ENCODE measurements around the gene CFAP410.
"Not testable (repeated sequence)": the region's sequence is repeated elsewhere in the genome, so short reads cannot be mapped to it uniquely, and the experiment has no call there.

CFAP410 gene

GRCh38 chr21:44368711-44369446, 29.7 kb upstream of the CFAP410 start:
- peak overlapping the region; percentile 37 for H3K4me3 ChIP-seq (ENCODE audit: low read depth, low read length)
- no peaks in the 10 kb centered on the region; the same call in 1 of the 2 replicates for H3K4me1 ChIP-seq (ENCODE audit: control insufficient read depth, insufficient read depth, low read length)

DNA sequence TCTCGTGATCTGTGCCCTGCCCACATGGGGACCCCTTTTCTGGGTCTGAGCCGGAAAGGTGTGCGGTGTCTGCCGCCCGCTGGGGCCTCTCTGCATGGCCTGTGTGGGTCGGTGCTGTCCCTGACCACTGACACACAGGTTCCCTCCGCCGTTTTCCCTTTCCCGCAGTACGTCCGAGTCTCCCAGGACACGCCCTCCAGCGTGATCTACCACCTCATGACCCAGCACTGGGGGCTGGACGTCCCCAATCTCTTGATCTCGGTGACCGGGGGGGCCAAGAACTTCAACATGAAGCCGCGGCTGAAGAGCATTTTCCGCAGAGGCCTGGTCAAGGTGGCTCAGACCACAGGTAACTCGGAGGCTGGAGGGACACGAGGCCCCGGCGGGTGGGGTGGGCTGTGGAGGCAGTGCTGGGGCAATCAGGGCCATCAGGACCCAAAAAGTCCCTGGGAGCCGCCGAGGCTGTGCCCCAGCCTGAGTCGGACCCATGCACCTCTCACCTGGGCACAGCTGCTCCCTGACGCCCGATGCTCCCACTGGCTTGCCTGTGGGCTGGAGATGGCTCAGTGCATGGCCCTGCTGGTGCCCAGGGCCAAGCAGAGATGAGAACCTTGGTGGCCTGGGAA, 27.5 kb upstream of the CFAP410 start:
- Histone ChIP-seq H3K9ac (ENCODE audit: low read length) (no peak overlapping the region), H3K9me3 (ENCODE audit: control insufficient read depth, insufficient read depth, low read depth, low read length) (peaks cover 5% of the 10 kb centered on the region; the same call in 1 of the 2 replicates), H3K27me3 (ENCODE audit: control insufficient read depth, insufficient read depth, low read length) (peaks cover 30% of the 10 kb centered on the region), H3K4me1 (ENCODE audit: control insufficient read depth, insufficient read depth, low read length) (no peaks in the 10 kb centered on the region; the same call in 1 of the 2 replicates), H3K36me3 (ENCODE audit: control insufficient read depth, insufficient read depth, low read length) (no peaks in the 10 kb centered on the region), H3K4me3 (ENCODE audit: low read depth, low read length) (no peak overlapping the region), H3K27ac (ENCODE audit: low read depth, low read length) (no peak overlapping the region)

More at GRCh38 chr21:44368711-44369446, 29.7 kb upstream of the CFAP410 start:
- Histone ChIP-seq H3K9me3 (ENCODE audit: control insufficient read depth, insufficient read depth, low read depth, low read length) (0 out of 2 replicates have a peak, but pooled peaks cover 4% of the 10 kb centered on the region), H3K36me3 (ENCODE audit: control insufficient read depth, insufficient read depth, low read length) (no peaks in the 10 kb centered on the region), H3K27ac (ENCODE audit: low read depth, low read length) (no peak overlapping the region), H3K27me3 (ENCODE audit: control insufficient read depth, insufficient read depth, low read length) (peaks cover 30% of the 10 kb centered on the region), H3K9ac (ENCODE audit: low read length) (no peak overlapping the region)

- no peak overlapping the region for H3K9ac ChIP-seq (ENCODE audit: low read length)
- peaks cover 27% of the 10 kb centered on the region for H3K27me3 ChIP-seq (ENCODE audit: control insufficient read depth, insufficient read depth, low read length)
- H3K27ac ChIP-seq (ENCODE audit: low read depth, low read length), result no peak overlapping the region
- H3K36me3 ChIP-seq (ENCODE audit: control insufficient read depth, insufficient read depth, low read length), result no peaks in the 10 kb centered on the region
- H3K4me1 ChIP-seq (ENCODE audit: control insufficient read depth, insufficient read depth, low read length), result no peaks in the 10 kb centered on the region; the same call in 1 of the 2 replicates
- H3K4me3 ChIP-seq (ENCODE audit: low read depth, low read length), result no peak overlapping the region
- H3K9me3 ChIP-seq (ENCODE audit: control insufficient read depth, insufficient read depth, low read depth, low read length), result peaks cover 4% of the 10 kb centered on the region; the same call in 1 of the 2 replicates
Measured at GRCh38 chr21:44365967-44366585, 26.9 kb upstream of the CFAP410 start.

- H3K9ac ChIP-seq (ENCODE audit: low read length), result no peak overlapping the region
- H3K9me3 ChIP-seq (ENCODE audit: control insufficient read depth, insufficient read depth, low read depth, low read length), result peaks cover 2% of the 10 kb centered on the region; the same call in 1 of the 2 replicates
- no peak overlapping the region for H3K4me3 ChIP-seq (ENCODE audit: low read depth, low read length)
- H3K36me3 ChIP-seq (ENCODE audit: control insufficient read depth, insufficient read depth, low read length), result no peaks in the 10 kb centered on the region
- no peak overlapping the region for H3K27ac ChIP-seq (ENCODE audit: low read depth, low read length)
- peaks cover 20% of the 10 kb centered on the region for H3K27me3 ChIP-seq (ENCODE audit: control insufficient read depth, insufficient read depth, low read length)
- H3K4me1 ChIP-seq (ENCODE audit: control insufficient read depth, insufficient read depth, low read length), result no peaks in the 10 kb centered on the region; the same call in 1 of the 2 replicates
Measured at GRCh38 chr21:44365251-44365966, 26.2 kb upstream of the CFAP410 start.

DNA sequence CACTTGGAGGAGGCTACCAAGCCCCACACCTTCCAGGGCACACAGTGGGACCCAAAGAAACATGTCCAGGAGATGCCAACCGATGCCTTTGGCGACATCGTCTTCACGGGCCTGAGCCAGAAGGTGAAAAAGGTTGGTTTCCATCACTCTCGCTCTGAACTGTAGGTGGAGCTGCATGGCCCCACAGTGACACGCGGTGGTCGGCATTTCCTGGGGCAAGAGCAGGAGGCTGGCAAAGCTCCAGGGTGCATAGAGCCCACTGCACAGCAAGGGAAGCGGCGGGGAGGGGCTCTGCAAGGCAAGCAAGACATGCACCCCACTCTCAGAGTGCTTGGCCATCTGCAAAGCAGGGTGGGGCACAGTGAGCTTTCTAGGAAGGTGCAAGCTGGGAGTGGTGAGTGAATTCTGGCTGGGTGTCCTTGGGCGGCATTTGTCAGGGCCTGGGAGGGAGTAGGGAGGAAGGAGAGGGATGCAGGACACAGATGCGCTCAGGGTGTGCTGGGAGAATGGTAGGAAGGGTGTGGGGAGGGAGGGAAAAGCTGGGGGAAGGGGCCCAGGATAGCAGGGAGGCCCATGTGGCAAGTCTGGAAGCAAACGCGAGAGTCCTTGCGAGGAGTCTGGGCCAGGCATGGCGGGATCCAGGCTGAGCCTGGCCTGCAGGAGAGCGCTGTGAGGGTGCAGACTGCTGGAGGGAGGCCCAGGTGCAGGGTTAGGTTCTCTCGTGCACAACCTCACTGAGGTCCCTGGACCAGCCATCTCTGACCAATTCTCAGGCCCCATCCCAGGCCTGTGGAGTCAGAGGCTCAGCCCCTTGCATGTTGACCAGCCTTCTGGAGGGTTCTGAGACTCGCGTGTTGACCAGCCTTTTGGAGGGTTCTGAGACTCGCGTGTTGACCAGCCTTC, 25.2 kb upstream of the CFAP410 start:
- Histone ChIP-seq H3K36me3 (ENCODE audit: control insufficient read depth, insufficient read depth, low read length) (no peaks in the 10 kb centered on the region), H3K27ac (ENCODE audit: low read depth, low read length) (no peak overlapping the region), H3K4me1 (ENCODE audit: control insufficient read depth, insufficient read depth, low read length) (no peaks in the 10 kb centered on the region), H3K9ac (ENCODE audit: low read length) (no peak overlapping the region), H3K27me3 (ENCODE audit: control insufficient read depth, insufficient read depth, low read length) (peaks cover 14% of the 10 kb centered on the region), H3K4me3 (ENCODE audit: low read depth, low read length) (no peak overlapping the region), H3K9me3 (ENCODE audit: control insufficient read depth, insufficient read depth, low read depth, low read length) (peaks cover 2% of the 10 kb centered on the region; the same call in 1 of the 2 replicates)

DNA sequence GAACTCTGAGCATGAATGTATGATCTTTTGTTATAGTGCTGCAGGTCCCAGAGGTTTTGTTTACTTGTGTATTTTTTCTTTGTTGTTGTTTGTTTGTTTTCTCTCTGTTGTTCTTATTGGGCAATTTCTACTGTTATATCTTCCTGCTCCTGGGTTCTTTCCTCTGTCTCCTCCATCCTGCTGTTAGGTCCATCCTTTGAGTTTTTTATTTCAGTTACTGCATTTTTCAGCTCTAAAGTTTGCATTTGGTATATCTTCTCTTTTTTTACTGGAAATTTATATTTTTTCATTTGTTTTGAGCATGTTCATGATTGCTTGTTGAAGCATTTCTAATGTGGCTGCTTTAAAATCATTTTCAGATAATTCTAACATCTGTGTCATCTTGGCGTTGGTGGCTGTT, 24.1 kb upstream of the CFAP410 start:
- Histone ChIP-seq H3K27me3 (ENCODE audit: control insufficient read depth, insufficient read depth, low read length) (peaks cover 5% of the 10 kb centered on the region; the same call in 1 of the 2 replicates), H3K9me3 (ENCODE audit: control insufficient read depth, insufficient read depth, low read depth, low read length) (peaks cover 2% of the 10 kb centered on the region; the same call in 1 of the 2 replicates), H3K36me3 (ENCODE audit: control insufficient read depth, insufficient read depth, low read length) (no peaks in the 10 kb centered on the region), H3K27ac (ENCODE audit: low read depth, low read length) (no peak overlapping the region), H3K9ac (ENCODE audit: low read length) (no peak overlapping the region), H3K4me1 (ENCODE audit: control insufficient read depth, insufficient read depth, low read length) (no peaks in the 10 kb centered on the region), H3K4me3 (ENCODE audit: low read depth, low read length) (no peak overlapping the region)

DNA sequence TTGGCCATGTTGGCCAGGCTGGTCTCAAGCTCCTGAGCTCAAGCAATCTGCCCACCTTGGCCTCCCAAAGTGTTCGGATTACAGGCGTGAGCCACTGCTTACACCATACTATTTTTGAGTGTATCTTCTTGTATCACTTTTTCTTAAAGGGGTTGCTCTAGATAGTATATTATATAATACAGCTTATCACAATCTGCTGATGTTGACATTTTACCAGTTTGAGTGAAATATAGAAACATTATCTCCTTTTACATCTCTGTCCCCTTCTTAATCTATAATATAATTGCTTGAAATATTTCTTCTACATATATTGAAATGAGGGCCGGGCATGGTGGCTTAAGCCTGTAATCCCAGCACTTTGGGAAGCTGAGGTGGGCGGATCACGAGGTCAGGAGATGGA, 22.7 kb upstream of the CFAP410 start:
- not testable (repeated sequence) for H3K36me3 ChIP-seq (ENCODE audit: control insufficient read depth, insufficient read depth, low read length); H3K27ac ChIP-seq (ENCODE audit: low read depth, low read length)

GRCh38 chr21:44360159-44360558, 21.0 kb upstream of the CFAP410 start:
- Histone ChIP-seq H3K9me3 (ENCODE audit: control insufficient read depth, insufficient read depth, low read depth, low read length) (peaks cover 2% of the 10 kb centered on the region; the same call in 1 of the 2 replicates), H3K4me1 (ENCODE audit: control insufficient read depth, insufficient read depth, low read length) (no peaks in the 10 kb centered on the region), H3K27ac (ENCODE audit: low read depth, low read length) (no peak overlapping the region), H3K27me3 (ENCODE audit: control insufficient read depth, insufficient read depth, low read length) (no peaks in the 10 kb centered on the region), H3K4me3 (ENCODE audit: low read depth, low read length) (no peak overlapping the region), H3K36me3 (ENCODE audit: control insufficient read depth, insufficient read depth, low read length) (no peaks in the 10 kb centered on the region), H3K9ac (ENCODE audit: low read length) (no peak overlapping the region)

More for the DNA sequence above, 22.7 kb upstream of the CFAP410 start:
- H3K4me1 ChIP-seq (ENCODE audit: control insufficient read depth, insufficient read depth, low read length); H3K27me3 ChIP-seq (ENCODE audit: control insufficient read depth, insufficient read depth, low read length); H3K9me3 ChIP-seq (ENCODE audit: control insufficient read depth, insufficient read depth, low read depth, low read length); H3K4me3 ChIP-seq (ENCODE audit: low read depth, low read length); H3K9ac ChIP-seq (ENCODE audit: low read length): not testable (repeated sequence)

DNA sequence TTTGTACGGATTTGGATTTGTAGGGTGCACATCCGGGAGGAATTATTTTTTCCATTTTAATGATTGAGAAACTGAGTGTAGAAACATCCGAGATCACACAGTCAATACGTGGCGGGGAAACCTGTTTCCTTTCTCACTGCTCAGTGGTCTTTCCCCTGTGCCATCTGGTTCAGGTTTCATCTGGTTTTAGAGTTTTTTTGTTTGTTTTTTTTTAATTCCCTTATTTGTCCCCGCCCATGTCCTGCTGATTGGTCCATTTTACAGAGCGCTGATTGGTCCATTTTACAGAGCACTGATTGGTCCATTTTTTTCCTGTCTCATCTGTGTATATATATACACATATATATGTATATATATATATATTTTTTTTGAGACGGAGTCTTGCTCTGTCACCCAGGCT, 20.2 kb upstream of the CFAP410 start:
- no peaks in the 10 kb centered on the region for H3K4me1 ChIP-seq (ENCODE audit: control insufficient read depth, insufficient read depth, low read length)
- H3K36me3 ChIP-seq (ENCODE audit: control insufficient read depth, insufficient read depth, low read length), result no peaks in the 10 kb centered on the region
- H3K27ac ChIP-seq (ENCODE audit: low read depth, low read length), result no peak overlapping the region
- H3K9ac ChIP-seq (ENCODE audit: low read length), result no peak overlapping the region
- peaks cover 2% of the 10 kb centered on the region; the same call in 1 of the 2 replicates for H3K9me3 ChIP-seq (ENCODE audit: control insufficient read depth, insufficient read depth, low read depth, low read length)
- H3K4me3 ChIP-seq (ENCODE audit: low read depth, low read length), result no peak overlapping the region
- no peaks in the 10 kb centered on the region for H3K27me3 ChIP-seq (ENCODE audit: control insufficient read depth, insufficient read depth, low read length)
